KMS-11 (cell line): ENCODE data around the gene LNPK.

ENCODE experiments used
- H2AFZ ChIP-seq: fragments of 200-600 bp; sonication (generic); 2 replicates; pipeline ENCODE4 v1.6.1; 2016; ENCODE audit warnings: antibody characterized with exemption, mixed run types, low read depth
- H3K27ac ChIP-seq: fragments of 200-600 bp; sonication (generic); 2 replicates; pipeline ENCODE4 v1.6.1; 2016; ENCODE audit warnings: mild to moderate bottlenecking, mixed run types
- H3K27me3 ChIP-seq: fragments of 200-600 bp; sonication (generic); 2 replicates; pipeline ENCODE4 v1.6.1; 2017; ENCODE audit warnings: mild to moderate bottlenecking, low read depth, mixed run types, moderate library complexity; ENCODE audit not compliant: insufficient read depth
- H3K36me3 ChIP-seq: fragments of 200-600 bp; sonication (generic); 2 replicates; pipeline ENCODE4 v1.6.1; 2017; ENCODE audit warnings: mild to moderate bottlenecking, mixed run types; ENCODE audit not compliant: insufficient read depth
- H3K4me1 ChIP-seq: fragments of 200-600 bp; sonication (generic); 2 replicates; pipeline ENCODE4 v1.6.1; 2016; ENCODE audit warnings: mild to moderate bottlenecking, low read depth, mixed run types; ENCODE audit not compliant: poor library complexity, severe bottlenecking
- H3K4me2 ChIP-seq: fragments of 200-600 bp; sonication (generic); 2 replicates; pipeline ENCODE4 v1.7.0; 2016; ENCODE audit warnings: mild to moderate bottlenecking, mixed run types
- H3K4me3 ChIP-seq: fragments of 200-600 bp; sonication (generic); IDR thresholded peaks from 2 replicates; pipeline ENCODE4 v1.6.1; 2017; ENCODE audit warnings: low read depth, low read length, mixed read lengths; ENCODE audit not compliant: insufficient read depth
- H3K79me2 ChIP-seq: fragments of 200-600 bp; sonication (generic); 2 replicates; pipeline ENCODE4 v1.6.1; 2016; ENCODE audit warnings: low read depth, mixed run types; ENCODE audit not compliant: insufficient read depth
- H3K9ac ChIP-seq: fragments of 200-600 bp; sonication (generic); 2 replicates; pipeline ENCODE4 v1.6.1; 2016; ENCODE audit warnings: mild to moderate bottlenecking, mixed run types
- H4K20me1 ChIP-seq: fragments of 200-600 bp; sonication (generic); 2 replicates; pipeline ENCODE4 v1.6.1; 2016; ENCODE audit warnings: mild to moderate bottlenecking, mixed run types; ENCODE audit not compliant: insufficient read depth
- TF ChIP-seq, protein P1 (sequence below): fragments of 200-600 bp; sonication (generic); conservative IDR thresholded peaks from 2 replicates; pipeline ENCODE4 v1.6.1; 2017; ENCODE audit warnings: low read depth, mild to moderate bottlenecking, antibody characterized with exemption, low read length, moderate library complexity, mixed read lengths

The LNPK gene

GRCh38 chr2:175874291-175874690 is 127.8 kb downstream of the LNPK start:
- H3K36me3 ChIP-seq, result no peaks in the 10 kb centered on the region
- no peaks in the 10 kb centered on the region for H3K27me3 ChIP-seq
- H3K4me2 ChIP-seq, result no peak overlapping the region
- H3K79me2 ChIP-seq, result no peaks in the 10 kb centered on the region
- TF ChIP-seq, protein P1, sequence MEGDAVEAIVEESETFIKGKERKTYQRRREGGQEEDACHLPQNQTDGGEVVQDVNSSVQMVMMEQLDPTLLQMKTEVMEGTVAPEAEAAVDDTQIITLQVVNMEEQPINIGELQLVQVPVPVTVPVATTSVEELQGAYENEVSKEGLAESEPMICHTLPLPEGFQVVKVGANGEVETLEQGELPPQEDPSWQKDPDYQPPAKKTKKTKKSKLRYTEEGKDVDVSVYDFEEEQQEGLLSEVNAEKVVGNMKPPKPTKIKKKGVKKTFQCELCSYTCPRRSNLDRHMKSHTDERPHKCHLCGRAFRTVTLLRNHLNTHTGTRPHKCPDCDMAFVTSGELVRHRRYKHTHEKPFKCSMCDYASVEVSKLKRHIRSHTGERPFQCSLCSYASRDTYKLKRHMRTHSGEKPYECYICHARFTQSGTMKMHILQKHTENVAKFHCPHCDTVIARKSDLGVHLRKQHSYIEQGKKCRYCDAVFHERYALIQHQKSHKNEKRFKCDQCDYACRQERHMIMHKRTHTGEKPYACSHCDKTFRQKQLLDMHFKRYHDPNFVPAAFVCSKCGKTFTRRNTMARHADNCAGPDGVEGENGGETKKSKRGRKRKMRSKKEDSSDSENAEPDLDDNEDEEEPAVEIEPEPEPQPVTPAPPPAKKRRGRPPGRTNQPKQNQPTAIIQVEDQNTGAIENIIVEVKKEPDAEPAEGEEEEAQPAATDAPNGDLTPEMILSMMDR, result no peak
- no peak overlapping the region for H2AFZ ChIP-seq
- H3K4me1 ChIP-seq, result no peaks in the 10 kb centered on the region
- H3K27ac ChIP-seq, result no peak overlapping the region
- no peaks in the 10 kb centered on the region for H4K20me1 ChIP-seq
- no peak overlapping the region for H3K9ac ChIP-seq
- no peak overlapping the region for H3K4me3 ChIP-seq
